GM21390 (cell line): ENCODE results near the gene PPP1R3D.
"Not testable (repeated sequence)": the region's sequence is repeated elsewhere in the genome, so short reads cannot be mapped to it uniquely, and the experiment has no call there.

Experiments used
- ATAC-seq: cut with Tn5 transposase; IDR thresholded peaks from one replicate; pipeline ENCODE4 v1.9.1; 2021; ENCODE audit not compliant: unreplicated experiment

Gene PPP1R3D, protein sequence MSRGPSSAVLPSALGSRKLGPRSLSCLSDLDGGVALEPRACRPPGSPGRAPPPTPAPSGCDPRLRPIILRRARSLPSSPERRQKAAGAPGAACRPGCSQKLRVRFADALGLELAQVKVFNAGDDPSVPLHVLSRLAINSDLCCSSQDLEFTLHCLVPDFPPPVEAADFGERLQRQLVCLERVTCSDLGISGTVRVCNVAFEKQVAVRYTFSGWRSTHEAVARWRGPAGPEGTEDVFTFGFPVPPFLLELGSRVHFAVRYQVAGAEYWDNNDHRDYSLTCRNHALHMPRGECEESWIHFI

DNA sequence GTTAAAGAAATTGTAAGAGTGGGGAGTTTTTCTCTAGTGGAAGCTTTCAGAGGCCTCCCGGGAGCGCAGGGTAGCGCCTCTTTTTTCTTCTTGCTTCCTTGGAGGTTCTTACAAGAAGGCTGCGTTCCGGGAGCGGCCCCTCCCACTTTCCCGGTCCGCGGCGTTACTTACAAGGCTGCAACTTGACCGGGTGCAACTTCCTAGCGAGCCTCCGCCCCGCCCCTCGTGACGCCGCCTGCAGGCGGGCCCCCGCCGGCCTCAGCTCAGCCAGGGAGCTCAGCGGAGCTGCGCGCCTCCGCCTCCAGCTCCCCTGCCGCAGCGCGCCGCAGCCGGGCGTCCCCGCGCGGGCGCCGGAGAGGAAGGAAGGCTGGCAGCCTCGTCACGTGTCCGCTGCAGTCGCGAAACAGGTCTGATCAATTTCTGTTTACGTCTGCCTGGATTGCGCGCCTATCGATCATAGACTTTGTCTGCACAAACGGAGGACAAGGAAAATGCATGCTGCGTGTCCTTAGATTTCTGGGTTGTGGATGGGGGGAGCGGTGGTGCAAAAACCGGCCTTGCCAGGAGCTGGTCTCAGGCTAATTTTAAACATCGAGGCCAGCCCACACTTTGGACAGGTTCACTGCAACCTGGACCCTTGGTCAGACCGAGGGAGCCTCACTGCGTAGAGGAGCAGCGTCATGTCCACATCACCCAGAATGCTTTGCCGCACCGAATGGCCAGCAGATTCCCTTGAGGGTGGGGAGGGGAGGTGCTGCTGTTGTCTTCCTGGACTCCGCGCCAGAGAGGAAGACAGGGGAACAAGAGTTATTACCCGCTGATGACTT lies at the start of gene PPP1R3D, which contains the start of gene FAM217B:
Gene PPP1R3D, minus strand, starts transcription at position 177 of the 827 bp plus-strand sequence. CDS start 374 bp downstream, outside the sequence.
Gene FAM217B, plus strand, starts transcription at position 261 of the 827 bp plus-strand sequence. CDS start 3,555 bp downstream, outside the sequence.
- peak; percentile 91 for ATAC-seq

- no peak for ATAC-seq
Measured at GRCh38 chr20:59988141-59988540, 48.0 kb upstream of the PPP1R3D start.

- ATAC-seq, result no peak
Measured at GRCh38 chr20:59987135-59987534, 47.0 kb upstream of the PPP1R3D start.

GRCh38 chr20:59985864-59986263 lies 45.8 kb upstream of the PPP1R3D start:
- no peak for ATAC-seq

- ATAC-seq, result no peak
Measured at GRCh38 chr20:59985164-59985563, 45.1 kb upstream of the PPP1R3D start.

DNA sequence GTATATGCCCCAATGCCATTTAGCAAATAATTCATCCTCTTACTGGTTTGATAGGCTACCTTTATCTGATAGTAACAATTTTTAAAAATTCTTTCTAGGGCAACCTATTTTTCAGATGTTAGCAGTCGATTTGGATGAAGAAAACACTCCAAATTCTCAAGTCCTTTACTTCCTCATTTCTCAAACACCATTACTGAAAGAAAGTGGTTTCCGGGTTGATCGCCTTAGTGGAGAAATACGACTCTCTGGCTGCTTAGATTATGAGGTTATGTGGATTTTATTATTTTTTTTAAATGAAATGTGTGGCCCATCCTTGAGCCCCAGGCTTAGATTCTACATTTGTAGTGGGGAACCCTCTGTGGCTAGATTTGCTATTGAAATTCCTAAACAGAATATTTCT lies 44.4 kb upstream of the PPP1R3D start:
- no peak for ATAC-seq

DNA sequence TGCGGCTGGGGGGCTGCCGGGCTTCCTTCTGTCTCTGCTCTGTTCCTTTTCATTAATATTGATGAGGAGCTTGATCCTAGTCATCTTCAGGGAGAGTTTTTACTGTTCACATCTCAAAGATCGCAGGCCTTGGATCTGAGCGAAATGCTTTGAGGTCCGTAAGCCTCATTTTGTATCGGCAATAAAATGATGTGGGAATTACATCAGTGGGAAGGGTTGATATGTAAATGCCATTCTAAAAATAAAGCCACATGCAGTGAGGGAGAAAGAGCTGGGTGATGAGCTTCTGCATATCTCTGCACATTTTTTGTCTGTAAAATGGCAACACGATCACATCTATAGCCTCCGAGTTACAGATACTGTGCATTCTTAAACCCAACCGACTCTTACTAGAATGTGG lies 43.0 kb upstream of the PPP1R3D start:
- ATAC-seq, result no peak

DNA sequence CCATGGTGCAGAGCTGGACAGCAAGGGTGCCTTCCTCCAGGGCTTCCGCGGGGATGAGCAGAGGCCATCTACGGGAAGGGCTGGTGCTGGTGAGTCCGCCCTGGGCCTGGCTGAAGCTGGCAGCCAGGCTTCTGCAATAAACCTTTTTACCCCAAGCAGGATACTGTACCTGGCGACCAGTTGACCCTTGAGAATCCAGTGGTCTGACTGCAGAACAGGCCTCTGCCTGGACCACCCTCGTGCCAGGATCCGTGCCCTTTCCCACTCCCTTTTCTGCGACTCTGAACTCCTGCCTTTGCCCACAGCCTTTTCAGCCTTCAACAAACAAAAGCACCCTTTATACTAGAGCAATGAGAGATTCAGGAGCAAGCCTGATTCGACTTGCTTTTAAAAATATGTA lies 37.0 kb upstream of the PPP1R3D start:
- no peak for ATAC-seq

GRCh38 chr20:59976156-59976782 lies 36.2 kb upstream of the PPP1R3D start:
- no peak for ATAC-seq

- ATAC-seq, result no peak
Measured at GRCh38 chr20:59972037-59972801, 32.1 kb upstream of the PPP1R3D start.

DNA sequence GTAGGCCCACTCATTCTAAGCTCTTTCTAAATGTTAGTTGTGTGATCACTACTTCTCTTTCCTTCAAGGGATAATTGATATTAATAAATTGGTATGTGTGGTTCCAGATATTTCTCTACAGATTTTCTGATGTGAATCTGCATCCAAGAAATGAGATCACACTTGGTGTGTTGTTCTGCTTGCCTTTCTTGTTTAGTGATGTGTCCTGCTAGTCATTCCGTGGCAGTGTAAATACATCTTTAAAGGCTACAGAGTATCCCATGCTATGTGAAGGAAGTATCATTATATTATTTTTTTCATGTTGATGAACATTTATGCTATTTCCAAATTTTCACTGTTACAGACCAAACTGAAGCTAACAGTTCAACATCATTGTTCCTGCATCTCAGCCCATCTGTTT lies 31.3 kb upstream of the PPP1R3D start:
- ATAC-seq, result no peak

- ATAC-seq, result no peak
Measured at GRCh38 chr20:59966428-59966827, 26.3 kb upstream of the PPP1R3D start.

GRCh38 chr20:59962155-59962554 lies 22.1 kb upstream of the PPP1R3D start:
- ATAC-seq, result no peak

- ATAC-seq, result no peak
Measured at GRCh38 chr20:59961423-59961822, 21.3 kb upstream of the PPP1R3D start.

DNA sequence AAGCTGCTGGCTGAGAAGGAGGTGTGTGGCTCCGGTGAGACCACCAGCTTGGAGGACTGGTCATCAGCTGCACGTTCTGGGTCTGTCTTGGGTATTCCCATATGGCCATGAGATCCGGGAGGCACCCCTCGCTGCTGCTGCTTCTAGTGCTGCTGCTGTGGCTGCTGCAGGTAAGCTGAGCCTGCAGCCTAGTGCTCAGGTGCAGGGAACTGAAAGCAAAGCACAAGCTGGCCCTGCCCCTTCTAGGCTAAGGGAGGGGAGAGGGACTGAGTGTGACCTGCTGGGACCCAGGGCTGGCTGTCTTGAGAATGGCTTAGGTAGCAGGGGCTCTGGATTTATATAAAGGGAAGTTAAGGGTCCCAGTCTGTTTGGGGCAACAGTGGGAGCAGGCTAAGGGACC lies 18.5 kb upstream of the PPP1R3D start:
- no peak for ATAC-seq

- ATAC-seq, result no peak
Measured at GRCh38 chr20:59958123-59958522, 18.0 kb upstream of the PPP1R3D start, which contains the start of gene CDH26. TSS of gene CDH26 (plus strand) at chr20:59958423. CDS start at chr20:59958727, 304 bp downstream.

- not testable (repeated sequence) for ATAC-seq
Measured at GRCh38 chr20:59957568-59957967, 17.5 kb upstream of the PPP1R3D start.

DNA sequence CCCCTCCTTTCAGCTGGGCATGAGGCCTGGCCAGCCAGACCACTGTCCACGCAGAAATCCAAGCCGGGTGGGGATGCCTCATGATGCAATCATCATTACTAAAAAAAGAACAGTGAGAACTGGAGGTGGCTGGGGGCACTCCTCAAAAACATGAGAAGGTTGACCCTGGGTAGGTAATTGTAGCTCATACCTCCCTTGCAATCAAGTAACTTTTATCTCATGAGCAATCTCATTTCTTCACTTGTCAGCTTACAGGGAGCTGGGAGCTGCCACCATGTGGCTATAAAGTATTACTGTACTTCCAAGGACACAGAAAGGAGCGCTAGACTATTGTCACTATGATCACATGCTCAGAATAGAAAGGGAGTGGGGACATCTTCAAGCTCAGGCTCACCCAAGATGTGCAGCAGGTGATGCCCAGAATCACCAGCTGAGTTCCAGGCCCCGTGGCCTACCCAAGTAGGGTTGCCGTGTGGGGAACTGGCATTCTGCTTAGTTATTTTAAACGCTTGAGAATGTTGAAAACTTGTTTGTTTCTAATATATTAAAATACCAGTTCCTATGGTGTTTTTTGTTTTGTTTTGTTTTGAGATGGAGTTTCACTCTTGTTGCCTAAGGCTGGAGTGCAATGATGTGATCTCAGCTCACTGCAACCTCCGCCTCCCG lies 15.2 kb upstream of the PPP1R3D start:
- no peak for ATAC-seq

- ATAC-seq, result no peak
Measured at GRCh38 chr20:59954718-59955117, 14.6 kb upstream of the PPP1R3D start.

DNA sequence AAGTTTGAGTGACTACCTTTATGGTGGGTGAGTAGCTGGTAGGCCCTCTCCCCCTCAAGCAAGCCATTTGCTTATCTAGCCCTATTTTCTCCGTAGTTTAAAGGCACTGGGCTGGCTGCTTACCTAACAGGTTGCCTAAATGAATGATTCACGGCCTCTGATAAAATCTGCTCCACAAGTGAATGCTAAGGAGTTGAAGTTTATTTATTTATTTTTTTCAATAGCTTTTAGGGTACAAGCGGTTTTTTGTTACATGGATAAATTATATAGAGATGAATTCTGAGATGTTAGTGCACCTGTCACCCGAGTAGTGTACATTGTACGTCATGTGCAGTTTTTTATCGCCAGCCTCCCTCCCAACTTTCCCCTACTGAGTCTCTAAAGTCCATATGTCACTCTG lies 9.8 kb upstream of the PPP1R3D start:
- no peak for ATAC-seq
